ENCODE data around the gene JPT1. TPM values are rescaled to one million over a fixed set of nuclear protein-coding genes. Genes with fewer than 3 reads are reported as not detected.

The JPT1 gene
- total RNA-seq, 1 experiment from 2014 or later, result 342 TPM

DNA sequence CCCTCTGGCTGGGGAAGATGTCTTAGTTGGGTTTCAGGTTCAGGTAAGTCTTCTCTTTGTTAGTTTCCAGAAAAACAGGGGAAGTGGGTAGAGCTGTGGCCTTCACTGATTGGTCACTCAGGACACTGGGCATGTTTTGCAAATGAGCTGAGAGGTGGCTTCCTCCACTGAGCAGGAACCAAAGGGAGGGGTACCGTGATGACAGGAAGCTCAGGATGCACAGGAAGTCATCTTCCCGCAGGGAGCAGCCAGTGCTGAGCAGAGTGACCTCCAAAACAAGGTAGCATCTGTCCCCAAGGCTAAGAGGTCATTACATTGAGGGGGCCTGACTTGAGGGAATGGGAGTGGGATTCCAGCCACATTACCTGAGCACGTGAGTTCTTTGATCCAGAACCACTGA, 28.3 kb downstream of the JPT1 start:
- H3K9me3 Mint-ChIP-seq (ENCODE audit: unreplicated experiment), result no peaks in the 10 kb centered on the region
- no peak overlapping the region for H3K4me3 Mint-ChIP-seq (ENCODE audit: unreplicated experiment)
- ChIA-PET CTCF (interaction anchor here (0.6 to 4.1 kb wide), 4 partner anchors 12 to 80 kb away, joined by 3 to 61 read pairs (median 4); partner anchors contain the start of gene NUP85), POLR2A (interaction anchor here (0.6 to 3.4 kb wide), 8 partner anchors 22 to 253 kb away, joined by 3 to 37 read pairs (median 3); partner anchors contain the start of gene JPT1)
- intact Hi-C loops (cut with micrococcal nuclease), result no loop called here
- H3K27ac Mint-ChIP-seq (ENCODE audit: low read depth, unreplicated experiment), result peak overlapping the region; percentile 95
- BruUV-seq (replicated peaks), result no TSS peak
- TF ChIP-seq, protein P1, sequence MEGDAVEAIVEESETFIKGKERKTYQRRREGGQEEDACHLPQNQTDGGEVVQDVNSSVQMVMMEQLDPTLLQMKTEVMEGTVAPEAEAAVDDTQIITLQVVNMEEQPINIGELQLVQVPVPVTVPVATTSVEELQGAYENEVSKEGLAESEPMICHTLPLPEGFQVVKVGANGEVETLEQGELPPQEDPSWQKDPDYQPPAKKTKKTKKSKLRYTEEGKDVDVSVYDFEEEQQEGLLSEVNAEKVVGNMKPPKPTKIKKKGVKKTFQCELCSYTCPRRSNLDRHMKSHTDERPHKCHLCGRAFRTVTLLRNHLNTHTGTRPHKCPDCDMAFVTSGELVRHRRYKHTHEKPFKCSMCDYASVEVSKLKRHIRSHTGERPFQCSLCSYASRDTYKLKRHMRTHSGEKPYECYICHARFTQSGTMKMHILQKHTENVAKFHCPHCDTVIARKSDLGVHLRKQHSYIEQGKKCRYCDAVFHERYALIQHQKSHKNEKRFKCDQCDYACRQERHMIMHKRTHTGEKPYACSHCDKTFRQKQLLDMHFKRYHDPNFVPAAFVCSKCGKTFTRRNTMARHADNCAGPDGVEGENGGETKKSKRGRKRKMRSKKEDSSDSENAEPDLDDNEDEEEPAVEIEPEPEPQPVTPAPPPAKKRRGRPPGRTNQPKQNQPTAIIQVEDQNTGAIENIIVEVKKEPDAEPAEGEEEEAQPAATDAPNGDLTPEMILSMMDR (IDR thresholded peaks at IDR 0.05; ENCODE audit: unreplicated experiment), result no peak
- no peaks in the 10 kb centered on the region for H3K27me3 Mint-ChIP-seq (ENCODE audit: insufficient read depth, unreplicated experiment)
- peaks cover 19% of the 10 kb centered on the region for H3K36me3 Mint-ChIP-seq (ENCODE audit: insufficient read depth, unreplicated experiment)
- no peak for DNase-seq (ENCODE audit: unreplicated experiment)
- H3K4me1 Mint-ChIP-seq (ENCODE audit: insufficient read depth, unreplicated experiment), result peaks cover 25% of the 10 kb centered on the region

DNA sequence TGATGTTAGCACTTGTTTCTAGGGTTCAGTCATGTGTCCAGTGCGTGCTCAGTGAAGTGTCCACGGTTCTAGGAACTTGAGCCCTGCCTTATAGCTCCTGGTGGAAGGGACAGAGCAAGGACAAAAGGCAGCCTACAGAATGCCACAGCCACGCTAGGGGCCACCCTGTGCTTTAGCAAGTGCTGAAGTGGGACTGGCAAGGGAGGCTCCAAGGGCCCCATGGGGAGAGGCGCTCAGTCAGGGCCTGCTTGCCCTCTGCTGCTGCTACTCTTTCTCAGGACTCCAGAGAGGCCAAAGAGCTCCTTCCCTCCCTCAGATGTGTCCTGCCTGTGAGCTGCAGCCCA, 29.5 kb downstream of the JPT1 start:
- Mint-ChIP-seq H3K27me3 (ENCODE audit: insufficient read depth, unreplicated experiment) (no peaks in the 10 kb centered on the region), H3K4me1 (ENCODE audit: insufficient read depth, unreplicated experiment) (peaks cover 18% of the 10 kb centered on the region), H3K4me3 (ENCODE audit: unreplicated experiment) (peak overlapping the region; percentile 66), H3K27ac (ENCODE audit: low read depth, unreplicated experiment) (peak overlapping the region; percentile 95), H3K9me3 (ENCODE audit: unreplicated experiment) (no peaks in the 10 kb centered on the region), H3K36me3 (ENCODE audit: insufficient read depth, unreplicated experiment) (peaks cover 23% of the 10 kb centered on the region)
- intact Hi-C loops (cut with micrococcal nuclease), result no loop called here
- no peak for DNase-seq (ENCODE audit: unreplicated experiment)
- TF ChIP-seq, protein P1 (IDR thresholded peaks at IDR 0.05; ENCODE audit: unreplicated experiment), result no peak
- POLR2A ChIA-PET, result interaction anchor here (0.8 to 3.4 kb wide), 28 partner anchors 10 to 166 kb away, joined by 3 to 37 read pairs (median 5); partner anchors contain the start of genes ARMC7, CDR2L, GGA3 and JPT1
- CTCF ChIA-PET, result interaction anchor here (0.7 to 4.1 kb wide), 6 partner anchors 9 to 77 kb away, joined by 3 to 61 read pairs (median 4); no protein-coding TSS in a partner anchor
- BruUV-seq (replicated peaks), result TSS peak; percentile 82

DNA sequence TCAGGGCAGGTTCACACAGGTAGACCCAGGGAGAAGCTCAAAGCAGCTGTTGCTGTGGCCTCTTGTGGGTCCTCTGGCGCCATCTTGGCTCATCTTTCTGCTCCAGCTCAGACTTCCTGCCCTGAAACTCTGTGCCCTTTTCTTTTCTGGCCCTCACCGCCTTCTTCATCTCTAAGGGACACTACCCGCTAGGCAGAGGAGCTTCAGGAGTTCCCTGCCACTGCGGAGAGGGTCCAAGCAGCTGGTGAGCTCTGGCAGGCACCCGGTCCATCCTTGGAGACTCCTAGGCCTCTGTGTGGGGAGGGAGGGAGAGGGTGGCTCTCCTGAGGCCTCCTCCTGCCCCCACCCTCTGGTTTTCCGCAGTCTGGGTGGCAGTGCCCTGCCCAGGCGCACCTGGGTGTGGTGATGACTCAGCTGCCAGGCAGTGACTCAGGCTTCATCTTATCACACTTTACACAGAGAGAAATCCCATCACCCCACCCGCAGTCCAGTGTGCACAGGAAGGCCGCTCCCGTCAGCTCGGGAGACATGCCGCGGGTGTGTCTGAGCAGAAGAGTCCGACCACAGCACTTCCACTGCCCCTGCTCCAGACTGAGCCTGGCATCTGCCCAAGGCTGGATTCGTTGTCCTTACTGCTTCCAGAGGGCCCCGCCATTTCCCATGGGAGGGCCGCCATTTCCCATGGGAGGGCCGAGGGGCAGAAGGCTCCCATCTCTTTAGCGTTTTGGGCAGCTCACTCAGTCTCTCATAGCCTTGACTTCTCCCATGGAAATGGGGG, 30.1 kb downstream of the JPT1 start:
- Mint-ChIP-seq H3K9me3 (ENCODE audit: unreplicated experiment) (no peaks in the 10 kb centered on the region), H3K27ac (ENCODE audit: low read depth, unreplicated experiment) (peak overlapping the region; percentile 95), H3K36me3 (ENCODE audit: insufficient read depth, unreplicated experiment) (peaks cover 24% of the 10 kb centered on the region), H3K4me1 (ENCODE audit: insufficient read depth, unreplicated experiment) (peaks cover 18% of the 10 kb centered on the region), H3K4me3 (ENCODE audit: unreplicated experiment) (peak overlapping the region; percentile 66), H3K27me3 (ENCODE audit: insufficient read depth, unreplicated experiment) (no peaks in the 10 kb centered on the region)
- ChIA-PET POLR2A (interaction anchor here (0.6 to 3.4 kb wide), 34 partner anchors 8 to 166 kb away, joined by 3 to 37 read pairs (median 4); partner anchors contain the start of genes ARMC7, CDR2L, GGA3 and JPT1), CTCF (interaction anchor here (0.6 to 4.1 kb wide), 10 partner anchors 10 to 287 kb away, joined by 3 to 61 read pairs (median 4); no protein-coding TSS in a partner anchor)
- TF ChIP-seq, protein P1 (IDR thresholded peaks at IDR 0.05; ENCODE audit: unreplicated experiment), result no peak
- BruUV-seq (replicated peaks), result no TSS peak
- intact Hi-C loops (cut with micrococcal nuclease), result no loop called here
- DNase-seq (ENCODE audit: unreplicated experiment), result peak; percentile 98

DNA sequence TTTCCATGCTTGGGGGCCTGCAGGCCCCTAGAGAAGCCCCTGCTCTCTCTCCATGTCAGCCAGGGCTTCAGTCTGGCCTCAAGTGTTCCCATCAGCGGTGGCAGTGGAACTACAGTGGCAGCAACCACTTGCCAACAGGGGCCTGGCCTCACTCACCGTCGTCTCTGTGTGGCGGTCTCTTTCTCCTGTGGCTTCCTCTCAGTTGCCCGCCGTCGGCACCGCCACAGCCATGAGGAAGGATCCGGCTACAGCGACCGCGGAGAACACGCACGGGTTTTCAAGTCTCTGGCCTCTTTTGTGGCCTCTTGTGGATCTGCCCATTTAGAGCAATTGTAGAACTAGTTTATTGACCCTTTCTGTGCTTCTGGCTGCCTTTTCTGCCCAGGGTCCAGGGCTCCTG, 36.0 kb downstream of the JPT1 start:
- Mint-ChIP-seq H3K9me3 (ENCODE audit: unreplicated experiment) (no peaks in the 10 kb centered on the region), H3K27ac (ENCODE audit: low read depth, unreplicated experiment) (no peak overlapping the region), H3K4me1 (ENCODE audit: insufficient read depth, unreplicated experiment) (peaks cover 10% of the 10 kb centered on the region), H3K4me3 (ENCODE audit: unreplicated experiment) (no peak overlapping the region), H3K36me3 (ENCODE audit: insufficient read depth, unreplicated experiment) (peaks cover 37% of the 10 kb centered on the region), H3K27me3 (ENCODE audit: insufficient read depth, unreplicated experiment) (no peaks in the 10 kb centered on the region)
- intact Hi-C loops (cut with micrococcal nuclease), result no loop called here
- no TSS peak for BruUV-seq (replicated peaks)
- CTCF ChIA-PET, result interaction anchor here (5.1 to 9.5 kb wide), 3 partner anchors 12 to 83 kb away, joined by 93 to 136 read pairs (median 100); partner anchors contain the start of gene NT5C
- POLR2A ChIA-PET, result interaction anchor here (0.8 to 5.5 kb wide), 2 partner anchors 12 to 62 kb away, joined by 3 to 32 read pairs; partner anchors contain the start of gene NT5C
- DNase-seq (ENCODE audit: unreplicated experiment), result no peak
- TF ChIP-seq, protein P1 (IDR thresholded peaks at IDR 0.05; ENCODE audit: unreplicated experiment), result no peak

All from MCF 10A (cell line).